H1 (cell line): ENCODE measurements around the gene CEACAM16. TPM values are rescaled to one million over a fixed set of nuclear protein-coding genes. Genes with fewer than 3 reads are reported as not detected.

Experiments
- CTCF ChIA-PET: fragments of 300-600 bp; sonication (Branson Sonifier 250); formaldehyde crosslinking; loops from one replicate; lab custom pipeline; 2021; ENCODE audit not compliant: partially characterized antibody; lab: Charles Lee
- POLR2A ChIA-PET: fragments of 300-600 bp; sonication (Branson Sonifier 250); formaldehyde crosslinking; loops from one replicate; lab custom pipeline; 2021; ENCODE audit warnings: inconsistent platforms; ENCODE audit not compliant: partially characterized antibody; lab: Charles Lee
- DNase-seq, 2 experiments: peaks; one replicate each; pipeline versions ENCODE4 v3.0.0 to v3.0.0-alpha.2; 2010 to 2022; ENCODE audit warnings: low spot score in 2 of 2, low read depth in 1 of 2, mixed read lengths in 1 of 2
- FAIRE-seq: peaks from 2 replicates; lab custom pipeline; 2011; peaks lifted over from hg19 to GRCh38; lab: Jason Lieb, UNC
- H2AFZ ChIP-seq: 2 replicates; pipeline ENCODE4 v1.8.1; 2012; ENCODE audit warnings: low read length, inconsistent platforms
- H2AK5ac ChIP-seq: 2 replicates; pipeline ENCODE4 v1.6.1; 2013; ENCODE audit warnings: low read depth, low read length
- H2BK120ac ChIP-seq: replicated peaks from 2 replicates; pipeline ENCODE3; 2013; ENCODE audit warnings: low read depth, low read length, inconsistent platforms
- H2BK12ac ChIP-seq: 2 replicates; pipeline ENCODE4 v1.6.1; 2013; ENCODE audit warnings: low read depth, low read length
- H2BK15ac ChIP-seq: 2 replicates; pipeline ENCODE4 v1.6.1; 2013; ENCODE audit warnings: low read length
- H2BK20ac ChIP-seq: 2 replicates; pipeline ENCODE4 v1.6.1; 2013; ENCODE audit warnings: low read length
- H2BK5ac ChIP-seq: 2 replicates; pipeline ENCODE4 v1.6.1; 2013; ENCODE audit warnings: low read depth, low read length
- H3K14ac ChIP-seq: 2 replicates; pipeline ENCODE4 v1.6.1; 2013; ENCODE audit warnings: inconsistent platforms; ENCODE audit not compliant: insufficient read length
- H3K18ac ChIP-seq: 2 replicates; pipeline ENCODE4 v1.6.1; 2013; ENCODE audit warnings: low read length; ENCODE audit errors: extremely low read depth
- H3K23ac ChIP-seq: 2 replicates; pipeline ENCODE4 v1.6.1; 2013; ENCODE audit warnings: inconsistent platforms; ENCODE audit not compliant: insufficient read length
- H3K23me2 ChIP-seq: 2 replicates; pipeline ENCODE4 v1.6.1; 2013; ENCODE audit warnings: low read depth, low read length
- H3K27ac ChIP-seq: 2 replicates; pipeline ENCODE4 v1.6.1; 2011; ENCODE audit warnings: low read depth, low read length, inconsistent platforms
- H3K27me3 ChIP-seq, 4 experiments: replicated peaks in 1 of 4; 1 replicate in 1 of 4; 2 replicates in 3 of 4; pipeline versions ENCODE4 v1.6.1 to v1.8.1; 2011 to 2013; ENCODE audit warnings: low read length in 3 of 4, mild to moderate bottlenecking in 3 of 4, inconsistent platforms in 2 of 4, mixed read lengths in 2 of 4, moderate library complexity in 1 of 4; ENCODE audit not compliant: control insufficient read depth in 3 of 4, insufficient read depth in 3 of 4; ENCODE audit errors: extremely low read depth in 1 of 4
- H3K36me3 ChIP-seq, 4 experiments: 2 replicates each; pipeline versions ENCODE4 v1.6.1 to v1.8.1; 2011 to 2013; ENCODE audit warnings: mild to moderate bottlenecking in 4 of 4, low read length in 3 of 4, moderate library complexity in 2 of 4, control low read depth in 1 of 4, inconsistent platforms in 1 of 4; ENCODE audit not compliant: insufficient read depth in 4 of 4, control insufficient read depth in 2 of 4
- H3K4ac ChIP-seq: replicated peaks from 2 replicates; pipeline ENCODE3; 2013; ENCODE audit warnings: low read length, low read depth, mixed read lengths, inconsistent platforms; ENCODE audit not compliant: insufficient read length
- H3K4me1 ChIP-seq, 4 experiments: replicated peaks in 1 of 4; 1 replicate in 1 of 4; 2 replicates in 3 of 4; pipeline versions ENCODE4 v1.6.1 to v1.8.1; 2011 to 2013; ENCODE audit warnings: low read length in 3 of 4, inconsistent platforms in 2 of 4, mixed read lengths in 1 of 4; ENCODE audit not compliant: insufficient read depth in 4 of 4, control insufficient read depth in 3 of 4
- H3K4me2 ChIP-seq, 2 experiments: 2 replicates each; pipeline versions ENCODE4 v1.6.1 to v1.8.1; 2011 to 2013; ENCODE audit warnings: low read depth in 2 of 2, low read length in 2 of 2, control low read depth in 1 of 2, inconsistent platforms in 1 of 2, mild to moderate bottlenecking in 1 of 2; ENCODE audit not compliant: insufficient read depth in 1 of 2
- H3K4me3 ChIP-seq, 4 experiments: fragments of 200-600, 300-600 bp in 1 of 4; sonication (generic), shearing (Covaris generic), sonication (Bioruptor Twin) in 1 of 4; 2 replicates each; pipeline versions ENCODE4 v1.5.1 to v1.8.1; 2011 to 2016; ENCODE audit warnings: low read length in 4 of 4, low read depth in 3 of 4, control low read depth in 2 of 4, inconsistent platforms in 2 of 4, mild to moderate bottlenecking in 2 of 4, mixed read lengths in 1 of 4, moderate library complexity in 1 of 4; ENCODE audit not compliant: insufficient read depth in 2 of 4; ENCODE audit errors: extremely low read depth in 1 of 4
- H3K56ac ChIP-seq: replicated peaks from 2 replicates; pipeline ENCODE3; 2013; ENCODE audit warnings: low read depth, mild to moderate bottlenecking, mixed read lengths, low read length, inconsistent platforms; ENCODE audit not compliant: insufficient read length
- H3K79me1 ChIP-seq: 2 replicates; pipeline ENCODE4 v1.6.1; 2013; ENCODE audit warnings: low read depth, low read length, control low read depth
- H3K79me2 ChIP-seq, 2 experiments: 2 replicates each; pipeline versions ENCODE4 v1.6.1 to v1.8.1; 2012 to 2013; ENCODE audit warnings: low read length in 2 of 2, mild to moderate bottlenecking in 2 of 2, inconsistent platforms in 1 of 2; ENCODE audit not compliant: insufficient read depth in 2 of 2, control insufficient read depth in 1 of 2
- H3K9ac ChIP-seq, 4 experiments: replicated peaks in 1 of 4; 1 replicate in 1 of 4; 2 replicates in 3 of 4; pipeline versions ENCODE4 v1.6.1 to v1.8.1; 2011 to 2013; ENCODE audit warnings: low read depth in 3 of 4, low read length in 3 of 4, control low read depth in 2 of 4, mild to moderate bottlenecking in 2 of 4, moderate library complexity in 2 of 4, inconsistent platforms in 1 of 4; ENCODE audit errors: extremely low read depth in 1 of 4
- H3K9me3 ChIP-seq, 2 experiments: 2 replicates each; pipeline versions ENCODE4 v1.6.1 to v1.8.1; 2012 to 2013; ENCODE audit warnings: mild to moderate bottlenecking in 2 of 2, moderate library complexity in 2 of 2, control low read depth in 1 of 2, inconsistent platforms in 1 of 2, low read depth in 1 of 2, low read length in 1 of 2, mixed read lengths in 1 of 2; ENCODE audit not compliant: insufficient read depth in 2 of 2
- H4K20me1 ChIP-seq, 2 experiments: replicated peaks in 1 of 2; 2 replicates each; pipeline versions ENCODE3 to v1.8.1; 2011 to 2013; ENCODE audit warnings: inconsistent platforms in 2 of 2, low read length in 2 of 2, mild to moderate bottlenecking in 1 of 2; ENCODE audit not compliant: insufficient read depth in 2 of 2, control insufficient read depth in 1 of 2
- H4K5ac ChIP-seq: 2 replicates; pipeline ENCODE4 v1.6.1; 2013; ENCODE audit warnings: low read length, low read depth, mixed read lengths, inconsistent platforms; ENCODE audit not compliant: insufficient read length
- H4K8ac ChIP-seq: 2 replicates; pipeline ENCODE4 v1.8.0; 2013; ENCODE audit warnings: mild to moderate bottlenecking, moderate library complexity, low read length, inconsistent platforms; ENCODE audit not compliant: insufficient read depth; ENCODE audit errors: extremely low read depth
- H4K91ac ChIP-seq: replicated peaks from 2 replicates; pipeline ENCODE3; 2013; ENCODE audit warnings: low read length, mixed read lengths, inconsistent platforms; ENCODE audit not compliant: insufficient read length
- BCL11A ChIP-seq, 2 experiments: IDR thresholded peaks; one replicate each; pipeline ENCODE4 v1.6.1; 2011; ENCODE audit warnings: low read depth in 2 of 2, low read length in 2 of 2, mild to moderate bottlenecking in 2 of 2
- CBX8 ChIP-seq: fragments of 300-800, 300-1000 bp; sonication (generic); IDR thresholded peaks from 2 replicates; pipeline ENCODE4 v1.7.1; 2016; ENCODE audit warnings: low read depth, low read length, borderline replicate concordance
- CHD2 ChIP-seq: IDR thresholded peaks from 2 replicates; pipeline ENCODE4 v1.6.1; 2012; ENCODE audit warnings: low read length, improper control_type of control experiment
- CTBP2 ChIP-seq: IDR thresholded peaks from 2 replicates; pipeline ENCODE4 v1.7.0; 2011; ENCODE audit warnings: borderline replicate concordance, mild to moderate bottlenecking, moderate library complexity, mixed read lengths, low read length; ENCODE audit not compliant: insufficient read depth, insufficient read length
- JUND ChIP-seq: IDR thresholded peaks from 2 replicates; pipeline ENCODE4 v1.6.1; 2011; ENCODE audit warnings: mild to moderate bottlenecking, improper control_type of control experiment, low read length
- KDM4A ChIP-seq: IDR thresholded peaks from one replicate; pipeline ENCODE4 v1.7.1; 2012; ENCODE audit warnings: low read depth, mild to moderate bottlenecking, moderate library complexity, low read length, inconsistent platforms; ENCODE audit not compliant: severe bottlenecking
- KDM5A ChIP-seq: fragments of 200-600 bp; IDR thresholded peaks from 2 replicates; pipeline ENCODE4 v1.7.1; 2012; ENCODE audit warnings: mild to moderate bottlenecking, low read length, inconsistent platforms, mixed read lengths
- NANOG ChIP-seq: IDR thresholded peaks from 2 replicates; pipeline ENCODE4 v1.6.1; 2011; ENCODE audit warnings: low read length, low read depth, mild to moderate bottlenecking, inconsistent platforms; ENCODE audit not compliant: insufficient read depth, poor library complexity, severe bottlenecking
- NRF1 ChIP-seq: IDR thresholded peaks from 2 replicates; pipeline ENCODE4 v1.6.1; 2011; ENCODE audit warnings: mild to moderate bottlenecking, low read depth, low read length, improper control_type of control experiment
- RFX5 ChIP-seq: IDR thresholded peaks from 2 replicates; pipeline ENCODE4 v1.6.1; 2011; ENCODE audit warnings: low read depth, low read length, improper control_type of control experiment, borderline replicate concordance
- SIX5 ChIP-seq: IDR thresholded peaks from 2 replicates; pipeline ENCODE4 v1.6.1; 2011; ENCODE audit warnings: mild to moderate bottlenecking, low read depth, low read length
- SP4 ChIP-seq: IDR thresholded peaks from 2 replicates; pipeline ENCODE4 v1.6.1; 2012; ENCODE audit warnings: low read length, inconsistent platforms
- SRF ChIP-seq: IDR thresholded peaks from 2 replicates; pipeline ENCODE4 v1.6.1; 2011; ENCODE audit warnings: mild to moderate bottlenecking, low read depth, low read length, moderate library complexity
- YY1 ChIP-seq: IDR thresholded peaks from 2 replicates; pipeline ENCODE4 v1.6.1; 2011; ENCODE audit warnings: low read depth, mild to moderate bottlenecking, low read length
- WGBS, 2 experiments: shearing (Covaris generic) in 1 of 2; methylation state at CpG; one replicate each; pipeline versions ENCODE4 v1.1.6 to v1.1.7; 2013 to 2015; ENCODE audit warnings: low lambda C conversion rate in 2 of 2, mixed read lengths in 2 of 2, inconsistent platforms in 1 of 2, low coverage in 1 of 2, missing lambda C conversion rate in 1 of 2; ENCODE audit not compliant: insufficient replicate concordance in 2 of 2, insufficient coverage in 1 of 2, insufficient read length in 1 of 2; ENCODE audit errors: extremely low coverage in 1 of 2, missing lambda C conversion rate in 1 of 2; 5-methylcytosine and 5-hydroxymethylcytosine counted together
- polyA plus RNA-seq, 7 experiments: library from polyadenylated mRNA; depleted of rRNA in 3 of 7; stranded (reverse) in 5 of 7; unstranded in 2 of 7; fragments of >200 nt in 5 of 7; fragments of 200-250 nt in 2 of 7; gene quantifications; 1 replicate in 5 of 7; 2 replicates in 1 of 7; 4 replicates in 1 of 7; pipeline versions ENCODE4 v1.2.1 to v1.2.3, GENCODE V29; 2011 to 2013; ENCODE audit warnings: missing spikeins in 2 of 7, mixed read lengths in 2 of 7
- total RNA-seq: library from RNA; stranded (reverse); fragmentation: NEBNext Ultra II Directional; extraction: Animal tissue kit (Norgen Biotek cat#: 25700); gene quantifications from 2 replicates; pipeline ENCODE4 v1.2.1, GENCODE V29; 2021
- TF ChIP-seq, protein P1 (sequence below): IDR thresholded peaks from 2 replicates; pipeline ENCODE4 v1.6.1; 2012; ENCODE audit warnings: inconsistent platforms

CEACAM16 gene
- total and polyA plus RNA-seq, 2 of the 8 experiments (the other 6 are each of a cell fraction or from before 2014, with no cell fraction given) = not detected

- POLR2A ChIA-PET = interaction anchor here (0.9 to 1.7 kb wide), 4 partner anchors 10 to 95 kb away, joined by 3 to 6 read pairs (median 4); no protein-coding TSS in a partner anchor
- peak overlapping the region; percentile 32 to 66 (median 39); a peak in 6 of 8 replicates for H3K4me3 ChIP-seq
- no peak for TF ChIP-seq SIX5
- no peak for TF ChIP-seq JUND
- TF ChIP-seq CHD2 = no peak
- TF ChIP-seq, protein P1, sequence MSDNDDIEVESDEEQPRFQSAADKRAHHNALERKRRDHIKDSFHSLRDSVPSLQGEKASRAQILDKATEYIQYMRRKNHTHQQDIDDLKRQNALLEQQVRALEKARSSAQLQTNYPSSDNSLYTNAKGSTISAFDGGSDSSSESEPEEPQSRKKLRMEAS = no peak
- no peak for TF ChIP-seq RFX5
- TF ChIP-seq NANOG = no peak
- no peak for TF ChIP-seq BCL11A (IDR thresholded peaks at IDR 0.05; ENCODE audit: low read depth in 2 of 2, low read length in 2 of 2)
- TF ChIP-seq SRF = no peak
- TF ChIP-seq NRF1 = no peak
- no peak for TF ChIP-seq SP4
- TF ChIP-seq KDM5A = no peak
- TF ChIP-seq CBX8 = no peak
- no peak for TF ChIP-seq YY1
- TF ChIP-seq KDM4A = no peak
- TF ChIP-seq CTBP2 = no peak
These were observed 54.6 kb downstream of the CEACAM16 start for GRCh38 chr19:44753626-44753931.

More at GRCh38 chr19:44753626-44753931, 54.6 kb downstream of the CEACAM16 start:
- H2BK12ac ChIP-seq = no peak overlapping the region
- peaks cover 0 to 6% of the 10 kb centered on the region in 2 experiments for H4K20me1 ChIP-seq
- no peak overlapping the region for H4K91ac ChIP-seq
- H2BK15ac ChIP-seq = no peak overlapping the region
- no peak overlapping the region for H4K5ac ChIP-seq
- no peak overlapping the region for H2AFZ ChIP-seq
- H2AK5ac ChIP-seq = no peak overlapping the region
- H2BK120ac ChIP-seq = no peak overlapping the region
- H3K14ac ChIP-seq = no peak overlapping the region
- H3K4ac ChIP-seq = no peak overlapping the region
- no peak overlapping the region; the same call in 1 of the 2 replicates for H3K18ac ChIP-seq
- peak overlapping the region; percentile 73 to 96 for H3K4me2 ChIP-seq
- no peak overlapping the region for H3K23ac ChIP-seq
- H3K56ac ChIP-seq = no peak overlapping the region
- H4K8ac ChIP-seq = no peak overlapping the region; the same call in 1 of the 2 replicates
- H3K4me1 ChIP-seq = peaks cover 15 to 42% (median 17%) of the 10 kb centered on the region in 4 experiments
- FAIRE-seq (no peak), DNase-seq (no peak)
- H3K79me2 ChIP-seq = no peaks in the 10 kb centered on the region
- H3K9me3 ChIP-seq = no peaks in the 10 kb centered on the region
- CTCF ChIA-PET = interaction anchor here (0.5 to 4.0 kb wide), 9 partner anchors 13 to 59 kb away, joined by 3 to 32 read pairs (median 5); no protein-coding TSS in a partner anchor
- peaks cover 28% of the 10 kb centered on the region for H3K23me2 ChIP-seq
- H3K9ac ChIP-seq = no peak overlapping the region
- H3K27me3 ChIP-seq = peaks cover 36 to 83% (median 71%) of the 10 kb centered on the region in 4 experiments
- H2BK5ac ChIP-seq = no peak overlapping the region
- H2BK20ac ChIP-seq = no peak overlapping the region
- H3K79me1 ChIP-seq = no peaks in the 10 kb centered on the region
- no CpG with 5 or more reads among the region's 11 CpGs for WGBS, 2 experiments
- H3K36me3 ChIP-seq = no peaks in the 10 kb centered on the region
- no peak overlapping the region for H3K27ac ChIP-seq
